Activated CD4-positive, alpha-beta T cell treated with anti-CD3 and anti-CD28 coated beads, Interleukin-2, Interleukin-6, amounts not matched to agents 100 ng/mL and 50 ng/mL, durations not matched to agents 16 hours and 8 hours (primary cell): ENCODE results near the gene SIAE.
"Not testable (repeated sequence)": the region's sequence is repeated elsewhere in the genome, so short reads cannot be mapped to it uniquely, and the experiment has no call there.

ENCODE experiments used
- DNase-seq: peaks from one replicate; pipeline ENCODE4 v3.0.0-alpha.2; 2020

Gene SIAE

GRCh38 chr11:124622531-124623451 lies 50.7 kb downstream of the SIAE start, which contains the start of gene TBRG1:
TSS of gene TBRG1 (plus strand) at chr11:124622864. CDS start at chr11:124623084, 220 bp downstream.
- DNase-seq, result peak; percentile 89

DNA sequence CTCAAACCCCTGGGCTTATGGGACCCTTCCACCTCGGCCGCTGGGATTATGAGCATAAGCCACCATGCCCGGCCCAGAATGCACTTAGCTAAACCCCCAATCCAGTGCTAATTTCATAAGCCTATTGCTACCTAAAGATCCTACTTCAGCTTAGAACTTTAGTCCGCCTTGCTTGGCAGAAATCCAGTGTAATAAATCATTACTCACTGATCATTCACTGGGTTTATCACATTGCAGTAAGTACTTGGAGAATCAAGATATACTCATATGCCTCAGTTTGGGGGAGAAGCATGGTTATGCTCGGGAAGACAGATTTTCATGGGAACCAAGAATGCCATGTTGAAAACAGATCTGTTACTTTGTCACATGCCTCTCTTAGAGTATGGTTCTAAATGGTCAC lies 54.7 kb downstream of the SIAE start:
- DNase-seq, result no peak

GRCh38 chr11:124612567-124613246 lies 60.8 kb downstream of the SIAE start:
- DNase-seq, result no peak

- DNase-seq, result peak; percentile 34
Observed at GRCh38 chr11:124612045-124612444, 61.5 kb downstream of the SIAE start.

DNA sequence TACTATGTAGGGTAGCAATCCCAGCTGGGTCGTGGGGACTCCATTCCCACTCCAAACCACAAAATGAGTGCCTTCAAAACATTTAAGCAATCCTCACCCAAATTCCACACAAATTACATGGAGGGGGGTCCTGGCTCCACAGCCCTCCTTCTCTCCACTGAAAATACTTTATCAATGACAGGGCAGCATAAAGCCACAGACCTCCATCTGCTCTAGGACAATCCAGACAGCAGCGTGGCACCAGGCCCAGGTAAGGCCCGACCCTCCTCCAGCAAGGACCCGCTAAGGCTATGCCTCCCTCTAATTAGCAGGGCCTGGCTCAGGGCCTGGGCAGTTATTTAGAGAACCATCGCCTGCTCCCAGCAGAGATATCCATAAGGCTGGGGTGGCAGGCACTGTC lies 62.5 kb downstream of the SIAE start, which contains the start of gene PANX3:
Gene PANX3, plus strand, starts transcription at position 365 of the 400 bp plus-strand sequence. CDS start 129 bp downstream, outside the sequence.
- DNase-seq, result no peak

DNA sequence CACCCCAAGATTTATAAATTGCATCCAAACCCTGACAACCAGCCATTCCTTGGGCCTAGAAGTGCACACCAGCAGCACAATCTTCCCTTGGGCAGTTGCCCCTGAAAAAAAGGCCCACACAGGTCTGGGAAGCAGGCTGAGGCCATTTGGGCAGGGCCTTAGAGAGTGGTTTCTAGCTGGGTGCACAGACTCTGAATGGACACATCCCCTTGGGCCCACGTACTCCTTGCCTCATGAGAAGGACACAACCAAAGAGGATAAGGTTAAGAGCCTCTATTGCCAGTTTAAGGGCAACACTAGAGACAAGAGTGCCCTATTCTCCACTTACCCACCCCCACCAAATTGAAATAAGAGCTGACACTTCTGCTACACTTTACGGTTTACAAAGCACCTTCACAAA lies 63.2 kb downstream of the SIAE start:
- DNase-seq, result no peak

- DNase-seq, result no peak
Observed at GRCh38 chr11:124608147-124608546, 65.4 kb downstream of the SIAE start.

- no peak for DNase-seq
Observed at GRCh38 chr11:124605719-124606118, 67.8 kb downstream of the SIAE start.

- not testable (repeated sequence) for DNase-seq
Observed at GRCh38 chr11:124602723-124603122, 70.8 kb downstream of the SIAE start.

GRCh38 chr11:124602193-124602592 lies 71.3 kb downstream of the SIAE start:
- DNase-seq, result no peak

DNA sequence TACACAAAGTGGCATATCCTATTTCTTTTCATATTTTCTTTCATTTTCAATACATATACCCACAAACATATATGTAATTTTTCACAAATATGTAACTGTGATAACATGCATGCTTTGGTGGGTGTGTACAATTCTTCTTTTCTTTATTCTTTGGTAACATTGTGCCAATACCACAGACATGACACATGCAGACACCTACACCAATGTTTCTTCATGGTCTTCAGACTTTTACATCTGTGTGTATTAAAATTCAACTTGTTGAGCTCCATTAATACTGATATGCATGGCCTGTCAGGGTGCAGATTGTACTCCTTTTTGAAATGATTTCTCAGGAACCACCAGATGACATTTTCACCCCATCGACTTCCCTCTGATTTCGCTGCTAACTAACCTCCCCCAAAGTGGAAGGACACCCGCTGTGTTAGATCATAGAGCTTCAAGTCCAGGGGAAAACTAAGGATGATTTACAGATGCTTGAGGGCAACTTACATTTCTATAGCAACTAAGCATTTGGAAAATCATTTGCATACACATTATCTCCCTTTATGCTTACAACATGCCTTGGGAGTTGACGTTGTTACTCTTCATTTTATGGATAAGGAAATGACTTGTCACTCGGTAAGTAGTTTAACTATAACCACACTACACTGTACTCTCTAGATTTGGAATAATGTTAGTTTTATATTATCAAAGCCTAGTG lies 72.8 kb downstream of the SIAE start:
- DNase-seq, result no peak

- no peak for DNase-seq
Observed at GRCh38 chr11:124597626-124598025, 75.9 kb downstream of the SIAE start.

DNA sequence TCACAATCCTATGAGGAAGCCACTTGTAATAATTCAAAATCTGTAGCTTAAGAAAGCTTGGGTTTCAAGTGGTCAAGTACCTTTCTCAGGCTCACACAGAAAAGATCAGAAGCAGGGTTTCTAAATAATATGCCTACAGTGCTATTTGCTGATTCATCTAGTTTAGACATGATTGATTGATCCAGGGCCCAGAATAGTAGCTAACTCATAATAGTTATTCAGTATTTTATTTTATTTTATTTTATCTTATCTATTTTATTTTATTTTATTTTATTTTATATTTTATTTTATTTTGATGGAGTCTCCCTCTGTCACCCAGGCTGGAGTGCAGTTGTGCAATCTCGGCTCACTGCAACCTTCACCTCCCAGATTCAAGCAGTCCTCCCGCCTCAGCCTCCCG lies 78.2 kb downstream of the SIAE start:
- DNase-seq, result no peak

DNA sequence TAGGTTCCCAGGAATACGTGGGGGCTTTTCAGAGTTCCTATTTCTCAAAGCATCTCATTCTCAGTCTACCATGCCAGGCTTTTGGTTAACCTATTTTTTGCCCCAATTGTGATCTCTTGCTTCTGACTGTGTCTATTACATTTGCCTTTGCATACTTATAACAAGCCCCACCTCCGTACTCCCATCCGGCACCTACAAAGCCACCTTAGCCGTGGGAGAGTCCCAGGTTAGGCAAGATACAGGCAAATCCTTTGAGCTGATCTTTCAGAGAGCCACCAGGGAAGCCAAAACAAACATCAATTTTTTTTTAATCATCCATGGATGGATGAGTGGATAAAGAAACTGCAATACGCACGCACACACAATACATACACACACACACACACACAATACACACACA lies 80.9 kb downstream of the SIAE start:
- DNase-seq, result no peak

GRCh38 chr11:124591430-124591829 lies 82.1 kb downstream of the SIAE start:
- DNase-seq, result no peak

DNA sequence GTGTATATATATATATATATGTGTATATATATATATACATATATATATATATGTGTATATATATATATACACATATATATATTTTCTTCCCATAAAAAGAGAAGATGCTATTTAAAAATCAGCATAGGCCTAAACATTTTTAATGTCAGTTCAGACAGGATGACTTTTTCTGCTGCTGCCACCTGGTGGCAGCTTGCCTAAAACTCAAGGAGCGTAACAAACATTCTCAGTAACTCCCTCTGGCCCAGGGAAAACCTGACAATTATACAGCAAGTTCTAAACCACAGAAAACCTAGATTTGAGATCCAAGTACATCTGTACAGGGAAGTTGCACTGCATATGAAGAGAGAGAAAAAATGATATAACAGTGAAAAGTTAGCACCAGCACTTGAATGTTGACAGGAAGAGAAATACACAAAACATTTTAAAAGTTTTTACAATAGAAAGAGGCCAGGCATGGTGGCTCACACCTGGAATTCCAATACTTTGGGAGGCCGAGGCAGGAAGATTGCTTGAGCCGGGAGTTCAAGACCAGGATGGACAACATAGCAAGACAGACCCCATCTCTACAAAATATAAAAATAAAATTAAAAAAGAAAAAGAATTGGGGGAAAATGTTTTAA lies 87.2 kb downstream of the SIAE start:
- peak; percentile 58 for DNase-seq

- no peak for DNase-seq
Observed at GRCh38 chr11:124584681-124585372, 88.7 kb downstream of the SIAE start.

- no peak for DNase-seq
Observed at GRCh38 chr11:124583781-124584180, 89.8 kb downstream of the SIAE start.
